OCI-LY7 (cell line): ENCODE measurements around the gene CRIP3. TPM values are rescaled to one million over a fixed set of nuclear protein-coding genes. Genes with fewer than 3 reads are reported as not detected.

Experiments
- BruUV-seq: library from RNA; stranded (reverse); fragments of 400-500 nt; replicated peaks from 2 replicates; lab custom pipeline; 2021; lab: Mats Ljungman, UMichigan
- CTCF ChIA-PET: fragments of 300-600 bp; sonication (Branson Sonifier 250); formaldehyde crosslinking; loops from one replicate; lab custom pipeline; 2022; ENCODE audit warnings: antibody characterized with exemption; ENCODE audit not compliant: unreplicated experiment; lab: Charles Lee
- POLR2A ChIA-PET: fragments of 300-600 bp; sonication (Branson Sonifier 250); formaldehyde crosslinking; loops from one replicate; lab custom pipeline; 2022; ENCODE audit warnings: antibody characterized with exemption; lab: Charles Lee
- DNase-seq: peaks from one replicate; pipeline ENCODE4 v3.0.0-alpha.2; 2015; ENCODE audit warnings: low spot score
- H2AFZ ChIP-seq: fragments of 200-600 bp; sonication (generic), shearing (Covaris generic); 2 replicates; pipeline ENCODE4 v1.6.1; 2014; ENCODE audit warnings: mild to moderate bottlenecking, antibody characterized with exemption, low read length, moderate library complexity
- H3K27ac ChIP-seq: fragments of 200-600 bp; sonication (generic); 2 replicates; pipeline ENCODE4 v1.5.1; 2014; ENCODE audit warnings: mixed run types, low read depth, mild to moderate bottlenecking, moderate library complexity, low read length, inconsistent platforms; ENCODE audit not compliant: poor library complexity, severe bottlenecking
- H3K36me3 ChIP-seq: fragments of 200-600 bp; sonication (generic); 2 replicates; pipeline ENCODE4 v1.6.1; 2014; ENCODE audit warnings: mild to moderate bottlenecking, antibody characterized with exemption, low read length, moderate library complexity, mixed read lengths; ENCODE audit not compliant: insufficient read depth
- H3K4me1 ChIP-seq: fragments of 200-600 bp; sonication (generic); 2 replicates; pipeline ENCODE4 v1.5.1; 2014; ENCODE audit warnings: mild to moderate bottlenecking, low read length; ENCODE audit not compliant: insufficient read depth, poor library complexity, severe bottlenecking
- H3K4me2 ChIP-seq: fragments of 200-600 bp; sonication (generic); 2 replicates; pipeline ENCODE4 v1.6.1; 2014; ENCODE audit warnings: mild to moderate bottlenecking, low read length
- H3K4me3 ChIP-seq: fragments of 200-600 bp; sonication (generic); 2 replicates; pipeline ENCODE4 v1.5.1; 2014; ENCODE audit warnings: mild to moderate bottlenecking, low read depth, low read length; ENCODE audit not compliant: poor library complexity, severe bottlenecking
- H3K79me2 ChIP-seq: fragments of 200-600 bp; sonication (generic); 2 replicates; pipeline ENCODE4 v1.6.1; 2016; ENCODE audit warnings: low read depth, mild to moderate bottlenecking, low read length, moderate library complexity, mixed read lengths; ENCODE audit not compliant: insufficient read depth
- H3K9me2 ChIP-seq: fragments of 200-600 bp; sonication (generic); 2 replicates; pipeline ENCODE4 v1.6.1; 2016; ENCODE audit warnings: mild to moderate bottlenecking, low read length, mixed read lengths; ENCODE audit not compliant: insufficient read depth
- H3K9me3 ChIP-seq: fragments of 200-600 bp; sonication (generic); 2 replicates; pipeline ENCODE4 v1.6.1; 2014; ENCODE audit warnings: mild to moderate bottlenecking, mixed run types, low read length, mixed read lengths
- H4K20me1 ChIP-seq: fragments of 200-600 bp; sonication (generic); 2 replicates; pipeline ENCODE4 v1.6.1; 2014; ENCODE audit warnings: mild to moderate bottlenecking, antibody characterized with exemption, low read length, moderate library complexity, mixed read lengths; ENCODE audit not compliant: insufficient read depth
- CTCF ChIP-seq: fragments of 200-600 bp; sonication (generic); conservative IDR thresholded peaks from 2 replicates; pipeline ENCODE4 v1.5.1; 2014; ENCODE audit warnings: mild to moderate bottlenecking, antibody characterized with exemption, low read length, moderate library complexity, mixed read lengths
- EZH2phosphoT487 ChIP-seq: fragments of 200-600 bp; sonication (generic); IDR thresholded peaks from 2 replicates; pipeline ENCODE4 v1.6.1; 2018; ENCODE audit warnings: low read depth, borderline replicate concordance, mild to moderate bottlenecking, mixed run types, antibody characterized with exemption, low read length, moderate library complexity, mixed read lengths
- intact Hi-C: fragments of 100-400 bp; cut with micrococcal nuclease; formaldehyde crosslinking; loops from one replicate; pipeline ENCODE4 v1.10.0; 2022; ENCODE audit not compliant: unreplicated experiment
- total RNA-seq, 2 experiments: library from RNA; depleted of rRNA in 1 of 2; stranded (reverse); fragments of >200 nt in 1 of 2; shearing (Covaris generic) in 1 of 2; gene quantifications; 2 replicates each; pipeline ENCODE4 v1.2.3, GENCODE V29; 2014 to 2022

Gene CRIP3
- total RNA-seq, 2 experiments from 2014 or later = 1.7 to 2.9 TPM

GRCh38 chr6:43271944-43272343 is 36.7 kb downstream of the CRIP3 start:
- Histone ChIP-seq H3K4me2 (no peak overlapping the region), H3K4me3 (no peak overlapping the region), H3K27ac (no peak overlapping the region), H3K9me2 (no peaks in the 10 kb centered on the region), H3K36me3 (no peaks in the 10 kb centered on the region), H3K79me2 (no peaks in the 10 kb centered on the region), H4K20me1 (no peaks in the 10 kb centered on the region), H3K9me3 (no peaks in the 10 kb centered on the region), H2AFZ (no peak overlapping the region), H3K4me1 (peaks cover 32% of the 10 kb centered on the region)
- no TSS peak for BruUV-seq
- intact Hi-C loops = loop anchor here (5.0 kb wide), 2 partner anchors 60 to 110 kb away; no protein-coding TSS in a partner anchor
- DNase-seq = no peak
- ChIA-PET POLR2A (interaction anchor here (0.6 kb wide), 1 partner anchor 78 kb away, joined by 8 read pairs; no protein-coding TSS in a partner anchor), CTCF (no interaction called here)
- TF ChIP-seq CTCF (no peak), EZH2phosphoT487 (no peak)

- Histone ChIP-seq H3K4me1 (peaks cover 32% of the 10 kb centered on the region), H4K20me1 (no peaks in the 10 kb centered on the region), H3K4me3 (no peak overlapping the region), H3K9me3 (no peaks in the 10 kb centered on the region), H3K4me2 (peak overlapping the region; percentile 44), H3K36me3 (no peaks in the 10 kb centered on the region), H3K79me2 (no peaks in the 10 kb centered on the region), H2AFZ (peak overlapping the region; percentile 3; the same call in 1 of the 2 replicates), H3K27ac (no peak overlapping the region), H3K9me2 (no peaks in the 10 kb centered on the region)
- no peak for TF ChIP-seq EZH2phosphoT487
- no peak for TF ChIP-seq CTCF
- ChIA-PET CTCF (no interaction called here), POLR2A (interaction anchor here (0.6 kb wide), 1 partner anchor 77 kb away, joined by 8 read pairs; no protein-coding TSS in a partner anchor)
- no TSS peak for BruUV-seq
- intact Hi-C loops = loop anchor here (5.0 kb wide), 2 partner anchors 61 to 111 kb away; no protein-coding TSS in a partner anchor
- DNase-seq = peak; percentile 78
Observed at GRCh38 chr6:43271103-43271815, 37.4 kb downstream of the CRIP3 start.
